Lung (tissue), 12 donors: ENCODE results near the gene SLC35F3. TPM values are rescaled to one million over a fixed set of nuclear protein-coding genes. Genes with fewer than 3 reads are reported as not detected.

Experiments
- ATAC-seq: fragments of 200-7000 bp; cut with Tn5 transposase; one replicate; pipeline ENCODE4 v1.9.1; 2020; ENCODE audit warnings: moderate number of reproducible peaks; ENCODE audit not compliant: insufficient read depth, low FRiP score
- DNase-seq, 3 donors: peaks; one replicate each; pipeline ENCODE4 v3.0.0-alpha.2; 2013 to 2017
- H3K27ac ChIP-seq, 2 donors: one replicate each; pipeline ENCODE4 v1.5.1; 2013; ENCODE audit warnings: mild to moderate bottlenecking in 2 of 2, moderate library complexity in 2 of 2, control low read depth in 1 of 2, inconsistent platforms in 1 of 2, low read depth in 1 of 2, low read length in 1 of 2
- H3K27me3 ChIP-seq, 3 donors: one replicate each; pipeline ENCODE4 v1.5.1; 2013; ENCODE audit warnings: low read length in 2 of 3; ENCODE audit not compliant: control insufficient read depth in 3 of 3, insufficient read depth in 3 of 3
- H3K36me3 ChIP-seq, 4 donors: one replicate each; pipeline ENCODE4 v1.5.1; 2013; ENCODE audit warnings: low read length in 4 of 4, mild to moderate bottlenecking in 1 of 4, moderate library complexity in 1 of 4; ENCODE audit not compliant: control insufficient read depth in 4 of 4, insufficient read depth in 4 of 4
- H3K4me1 ChIP-seq, 5 donors: one replicate each; pipeline ENCODE4 v1.5.1; 2013; ENCODE audit warnings: low read length in 5 of 5, mild to moderate bottlenecking in 2 of 5, moderate library complexity in 1 of 5; ENCODE audit not compliant: control insufficient read depth in 5 of 5, insufficient read depth in 5 of 5
- H3K4me3 ChIP-seq: one replicate; pipeline ENCODE4 v1.5.1; 2013; ENCODE audit warnings: mild to moderate bottlenecking, control low read depth, moderate library complexity
- H3K9ac ChIP-seq, 2 donors: one replicate each; pipeline ENCODE4 v1.5.1; 2013; ENCODE audit warnings: low read length in 2 of 2, control low read depth in 1 of 2; ENCODE audit not compliant: insufficient read depth in 1 of 2
- H3K9me3 ChIP-seq, 4 donors: one replicate each; pipeline ENCODE4 v1.5.1; 2013; ENCODE audit warnings: low read length in 3 of 4, mild to moderate bottlenecking in 1 of 4, moderate library complexity in 1 of 4; ENCODE audit not compliant: control insufficient read depth in 4 of 4, insufficient read depth in 3 of 4
- CTCF ChIP-seq: IDR thresholded peaks from 2 replicates; pipeline ENCODE4 v1.5.1; 2012; ENCODE audit warnings: mild to moderate bottlenecking; ENCODE audit errors: control extremely low read depth, extremely low read depth
- WGBS, 2 donors: extraction: QIAGEN DNeasy Blood & Tissue Kit; methylation state at CpG; one replicate each; pipeline ENCODE4 v1.1.7; 2013; 5-methylcytosine and 5-hydroxymethylcytosine counted together
- polyA plus RNA-seq, 2 donors: library from polyadenylated mRNA; stranded (reverse); fragments of 200-250 nt; gene quantifications; one replicate each; pipeline ENCODE4 v1.2.1, GENCODE V29; 2013
- total RNA-seq, 2 donors: library from RNA; depleted of rRNA in 1 of 2; stranded (reverse); fragments of >200 nt in 1 of 2; gene quantifications; one replicate each; pipeline ENCODE4 v1.2.1, GENCODE V29; 2014 to 2021
- donor health status: control.
- donor health status: control.
- donor health status: Bipolar disorder and iron deficiency.
- donor health status: healthy.
- donor health status: DM: yes; HTN: yes; CAD: no.

Gene SLC35F3
- total and polyA plus RNA-seq, 4 donors, result 0.09 to 1.4 (median 0.48) TPM

- ATAC-seq (no peak), DNase-seq (no peak)
- H3K36me3 ChIP-seq, result no peaks in the 10 kb centered on the region
- H3K4me3 ChIP-seq, result no peak overlapping the region
- H3K27ac ChIP-seq, result no peak overlapping the region
- H3K9me3 ChIP-seq, result peaks cover 0 to 2% (median 0%) of the 10 kb centered on the region in 4 donors
- 75 to 91% methylated on average over 2 of the region's 2 CpGs for WGBS, 2 donors
- H3K27me3 ChIP-seq, result no peaks in the 10 kb centered on the region
- no peak for TF ChIP-seq CTCF
- no peaks in the 10 kb centered on the region for H3K4me1 ChIP-seq
- no peak overlapping the region for H3K9ac ChIP-seq
Measured at GRCh38 chr1:234199476-234200127, 295.1 kb downstream of the SLC35F3 start.

DNA sequence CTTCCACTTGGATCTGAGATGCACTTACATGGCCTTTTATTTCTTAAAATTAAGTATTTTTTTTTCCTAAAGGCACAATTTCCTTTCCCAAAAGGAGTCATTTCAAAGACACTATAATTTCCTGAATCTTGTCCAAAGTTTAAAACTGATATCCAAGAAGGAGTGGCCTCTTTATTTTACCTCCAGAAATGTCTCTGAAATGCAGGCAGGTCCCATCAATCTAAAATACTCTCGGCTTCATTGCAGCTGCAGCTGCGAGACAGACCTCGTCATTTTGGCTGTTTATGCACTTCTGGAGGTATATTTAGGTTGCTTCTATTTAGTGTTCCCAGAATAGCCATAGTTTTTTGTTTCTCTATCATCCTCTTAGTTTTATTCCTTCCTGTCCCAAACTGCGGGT lies 296.1 kb downstream of the SLC35F3 start:
- 67 to 80% methylated on average over 4 of the region's 4 CpGs for WGBS, 2 donors
- H3K4me3 ChIP-seq, result no peak overlapping the region
- peaks cover 0 to 2% (median 0%) of the 10 kb centered on the region in 4 donors for H3K9me3 ChIP-seq
- H3K4me1 ChIP-seq, result no peaks in the 10 kb centered on the region
- no peak for TF ChIP-seq CTCF
- H3K36me3 ChIP-seq, result no peaks in the 10 kb centered on the region
- ATAC-seq (no peak), DNase-seq (no peak)
- peaks cover 0 to under 1% (median 0%) of the 10 kb centered on the region in 3 donors for H3K27me3 ChIP-seq
- no peak overlapping the region for H3K27ac ChIP-seq
- H3K9ac ChIP-seq, result no peak overlapping the region

GRCh38 chr1:234201600-234201999 lies 297.1 kb downstream of the SLC35F3 start:
- Histone ChIP-seq H3K27ac (no peak overlapping the region), H3K9me3 (peaks cover 0 to 2% (median 0%) of the 10 kb centered on the region in 4 donors), H3K4me1 (no peaks in the 10 kb centered on the region), H3K4me3 (no peak overlapping the region), H3K9ac (no peak overlapping the region), H3K36me3 (no peaks in the 10 kb centered on the region), H3K27me3 (peaks cover 0 to 5% (median 0%) of the 10 kb centered on the region in 3 donors)
- 78 to 84% methylated on average over 5 of the region's 5 CpGs for WGBS, 2 donors
- no peak for DNase-seq
- no peak for ATAC-seq
- no peak for TF ChIP-seq CTCF

GRCh38 chr1:234205966-234206365 lies 301.5 kb downstream of the SLC35F3 start:
- no peak overlapping the region for H3K4me3 ChIP-seq
- no peak overlapping the region for H3K9ac ChIP-seq
- peaks cover 0 to 5% (median 0%) of the 10 kb centered on the region in 3 donors for H3K27me3 ChIP-seq
- no peaks in the 10 kb centered on the region for H3K36me3 ChIP-seq
- 58 to 68% methylated on average over 7 of the region's 7 CpGs for WGBS, 2 donors
- H3K9me3 ChIP-seq, result no peaks in the 10 kb centered on the region
- DNase-seq, result no peak
- no peak for ATAC-seq
- H3K27ac ChIP-seq, result no peak overlapping the region
- no peak for TF ChIP-seq CTCF
- H3K4me1 ChIP-seq, result no peaks in the 10 kb centered on the region
